HEK293 (cell line): ENCODE data around the gene OR2V1.

Source experiments
- ZBTB1 ChIP-seq: fragments of 450-650 bp; formaldehyde crosslinking; IDR thresholded peaks from 2 replicates; pipeline ENCODE4 v1.5.1; 2016; ENCODE audit warnings: missing biosample characterization, missing genetic modification characterization
- TF ChIP-seq, protein P1 (sequence below): fragments of 450-650 bp; formaldehyde crosslinking; IDR thresholded peaks from 2 replicates; pipeline ENCODE4 v1.5.1; 2016; ENCODE audit warnings: missing biosample characterization, missing genetic modification characterization
- TF ChIP-seq, protein P2 (sequence below): fragments of 450-650 bp; formaldehyde crosslinking; IDR thresholded peaks from 2 replicates; pipeline ENCODE4 v1.5.1; 2017; ENCODE audit warnings: missing biosample characterization, missing genetic modification characterization

DNA sequence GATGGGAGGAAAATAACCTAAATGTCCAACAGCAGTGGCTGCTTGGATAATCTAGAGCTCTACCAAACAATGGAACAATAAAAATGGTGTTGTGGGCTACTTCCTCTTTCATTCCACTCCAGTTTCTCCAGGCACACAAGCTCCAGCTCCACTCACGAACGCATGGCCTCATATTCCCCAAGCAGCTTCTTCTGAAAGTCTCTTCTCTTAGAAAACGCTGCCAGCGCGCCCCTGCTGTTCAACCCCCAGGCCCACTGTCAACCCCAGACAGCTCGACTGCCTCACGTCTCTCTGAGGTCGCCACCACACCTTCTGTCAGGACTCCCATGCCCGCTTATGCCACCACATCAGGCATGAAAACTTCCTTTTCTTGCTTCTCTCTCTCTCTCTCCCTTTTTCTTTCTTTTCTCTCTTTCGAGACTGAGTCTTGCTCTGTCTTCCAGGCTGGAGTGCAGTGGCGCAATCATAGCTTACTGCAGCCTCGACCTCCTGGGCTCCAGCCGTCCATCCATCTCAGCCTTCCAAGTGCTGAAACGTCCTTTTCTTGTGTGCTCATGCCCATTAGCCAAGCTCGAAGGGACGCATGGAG is 32.6 kb upstream of the OR2V1 start:
- TF ChIP-seq, protein P1, sequence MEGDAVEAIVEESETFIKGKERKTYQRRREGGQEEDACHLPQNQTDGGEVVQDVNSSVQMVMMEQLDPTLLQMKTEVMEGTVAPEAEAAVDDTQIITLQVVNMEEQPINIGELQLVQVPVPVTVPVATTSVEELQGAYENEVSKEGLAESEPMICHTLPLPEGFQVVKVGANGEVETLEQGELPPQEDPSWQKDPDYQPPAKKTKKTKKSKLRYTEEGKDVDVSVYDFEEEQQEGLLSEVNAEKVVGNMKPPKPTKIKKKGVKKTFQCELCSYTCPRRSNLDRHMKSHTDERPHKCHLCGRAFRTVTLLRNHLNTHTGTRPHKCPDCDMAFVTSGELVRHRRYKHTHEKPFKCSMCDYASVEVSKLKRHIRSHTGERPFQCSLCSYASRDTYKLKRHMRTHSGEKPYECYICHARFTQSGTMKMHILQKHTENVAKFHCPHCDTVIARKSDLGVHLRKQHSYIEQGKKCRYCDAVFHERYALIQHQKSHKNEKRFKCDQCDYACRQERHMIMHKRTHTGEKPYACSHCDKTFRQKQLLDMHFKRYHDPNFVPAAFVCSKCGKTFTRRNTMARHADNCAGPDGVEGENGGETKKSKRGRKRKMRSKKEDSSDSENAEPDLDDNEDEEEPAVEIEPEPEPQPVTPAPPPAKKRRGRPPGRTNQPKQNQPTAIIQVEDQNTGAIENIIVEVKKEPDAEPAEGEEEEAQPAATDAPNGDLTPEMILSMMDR (tag by site-specific recombination), result no peak
- no peak for TF ChIP-seq ZBTB1 (tag by site-specific recombination)
- TF ChIP-seq, protein P2, sequence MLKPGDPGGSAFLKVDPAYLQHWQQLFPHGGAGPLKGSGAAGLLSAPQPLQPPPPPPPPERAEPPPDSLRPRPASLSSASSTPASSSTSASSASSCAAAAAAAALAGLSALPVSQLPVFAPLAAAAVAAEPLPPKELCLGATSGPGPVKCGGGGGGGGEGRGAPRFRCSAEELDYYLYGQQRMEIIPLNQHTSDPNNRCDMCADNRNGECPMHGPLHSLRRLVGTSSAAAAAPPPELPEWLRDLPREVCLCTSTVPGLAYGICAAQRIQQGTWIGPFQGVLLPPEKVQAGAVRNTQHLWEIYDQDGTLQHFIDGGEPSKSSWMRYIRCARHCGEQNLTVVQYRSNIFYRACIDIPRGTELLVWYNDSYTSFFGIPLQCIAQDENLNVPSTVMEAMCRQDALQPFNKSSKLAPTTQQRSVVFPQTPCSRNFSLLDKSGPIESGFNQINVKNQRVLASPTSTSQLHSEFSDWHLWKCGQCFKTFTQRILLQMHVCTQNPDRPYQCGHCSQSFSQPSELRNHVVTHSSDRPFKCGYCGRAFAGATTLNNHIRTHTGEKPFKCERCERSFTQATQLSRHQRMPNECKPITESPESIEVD (tag by site-specific recombination), result no peak
